ENCODE results near the gene SPOCK1.

SPOCK1 gene

GRCh38 chr5:137119321-137119720 lies 379.8 kb downstream of the SPOCK1 start:
- CTCF ChIA-PET = interaction anchor here (0.8 kb wide), 1 partner anchor 13 kb away, joined by 3 read pairs; no protein-coding TSS in a partner anchor

DNA sequence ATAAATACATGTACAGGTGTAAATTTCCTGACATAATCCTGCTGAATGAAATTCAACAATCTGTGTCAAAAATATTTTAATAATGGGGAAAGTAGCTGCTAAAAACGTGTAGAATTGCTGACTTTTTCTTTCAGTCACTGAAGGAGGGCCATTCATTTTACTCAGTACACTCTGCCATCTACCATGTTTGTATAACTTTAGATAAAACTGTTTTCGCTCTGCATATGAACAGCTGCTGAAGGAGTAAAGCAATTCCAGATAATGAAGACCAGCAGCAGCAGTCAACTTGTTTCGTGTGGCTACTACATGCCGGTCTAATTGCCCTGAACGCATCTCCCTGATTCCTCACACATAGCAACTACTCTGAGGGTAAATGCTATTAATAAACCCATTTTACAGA lies 380.5 kb downstream of the SPOCK1 start:
- ChIA-PET CTCF (no interaction called here), POLR2A (no interaction called here)
- DNase-seq (ENCODE audit: extremely low spot score) = no peak
- TF ChIP-seq, protein P1, sequence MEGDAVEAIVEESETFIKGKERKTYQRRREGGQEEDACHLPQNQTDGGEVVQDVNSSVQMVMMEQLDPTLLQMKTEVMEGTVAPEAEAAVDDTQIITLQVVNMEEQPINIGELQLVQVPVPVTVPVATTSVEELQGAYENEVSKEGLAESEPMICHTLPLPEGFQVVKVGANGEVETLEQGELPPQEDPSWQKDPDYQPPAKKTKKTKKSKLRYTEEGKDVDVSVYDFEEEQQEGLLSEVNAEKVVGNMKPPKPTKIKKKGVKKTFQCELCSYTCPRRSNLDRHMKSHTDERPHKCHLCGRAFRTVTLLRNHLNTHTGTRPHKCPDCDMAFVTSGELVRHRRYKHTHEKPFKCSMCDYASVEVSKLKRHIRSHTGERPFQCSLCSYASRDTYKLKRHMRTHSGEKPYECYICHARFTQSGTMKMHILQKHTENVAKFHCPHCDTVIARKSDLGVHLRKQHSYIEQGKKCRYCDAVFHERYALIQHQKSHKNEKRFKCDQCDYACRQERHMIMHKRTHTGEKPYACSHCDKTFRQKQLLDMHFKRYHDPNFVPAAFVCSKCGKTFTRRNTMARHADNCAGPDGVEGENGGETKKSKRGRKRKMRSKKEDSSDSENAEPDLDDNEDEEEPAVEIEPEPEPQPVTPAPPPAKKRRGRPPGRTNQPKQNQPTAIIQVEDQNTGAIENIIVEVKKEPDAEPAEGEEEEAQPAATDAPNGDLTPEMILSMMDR (IDR thresholded peaks at IDR 0.05; ENCODE audit: control extremely low read depth, extremely low read depth, low read depth, missing control alignments) = no peak

More at GRCh38 chr5:137119321-137119720, 379.8 kb downstream of the SPOCK1 start:
- TF ChIP-seq, protein P1 (IDR thresholded peaks at IDR 0.05; ENCODE audit: control extremely low read depth, extremely low read depth, low read depth, missing control alignments) = no peak
- POLR2A ChIA-PET = no interaction called here
- DNase-seq (ENCODE audit: extremely low spot score) = no peak

- ChIA-PET CTCF (no interaction called here), POLR2A (no interaction called here)
- DNase-seq (ENCODE audit: extremely low spot score) = no peak
- TF ChIP-seq, protein P1 (IDR thresholded peaks at IDR 0.05; ENCODE audit: control extremely low read depth, extremely low read depth, low read depth, missing control alignments) = no peak
Measured at GRCh38 chr5:137115152-137115551, 384.0 kb downstream of the SPOCK1 start.

DNA sequence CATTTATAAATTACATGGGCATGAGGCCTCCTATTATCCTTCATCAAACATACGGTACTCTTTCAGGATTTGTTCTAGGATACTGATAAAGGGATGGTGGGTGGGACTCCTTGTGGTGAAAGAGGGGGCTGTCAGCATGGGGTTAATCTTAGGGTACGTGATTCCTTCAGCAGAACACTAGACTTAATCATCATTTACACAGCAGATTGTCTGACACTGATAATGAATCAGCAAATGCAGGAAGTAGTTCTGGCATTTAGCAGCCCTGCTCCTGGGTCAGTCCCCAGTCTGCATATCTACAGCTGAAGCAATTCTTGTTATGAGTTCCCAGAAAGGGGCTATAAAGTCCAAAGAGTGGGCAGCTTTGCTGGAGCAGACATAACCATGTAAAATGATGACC lies 384.6 kb downstream of the SPOCK1 start:
- ChIA-PET CTCF (no interaction called here), POLR2A (no interaction called here)
- TF ChIP-seq, protein P1 (IDR thresholded peaks at IDR 0.05; ENCODE audit: control extremely low read depth, extremely low read depth, low read depth, missing control alignments) = no peak
- DNase-seq (ENCODE audit: extremely low spot score) = no peak

- DNase-seq (ENCODE audit: extremely low spot score) = no peak
- ChIA-PET POLR2A (no interaction called here), CTCF (no interaction called here)
- TF ChIP-seq, protein P1 (IDR thresholded peaks at IDR 0.05; ENCODE audit: control extremely low read depth, extremely low read depth, low read depth, missing control alignments) = no peak
Measured at GRCh38 chr5:137113939-137114338, 385.2 kb downstream of the SPOCK1 start.

- TF ChIP-seq, protein P1 (IDR thresholded peaks at IDR 0.05; ENCODE audit: control extremely low read depth, extremely low read depth, low read depth, missing control alignments) = no peak
- POLR2A ChIA-PET = no interaction called here
- DNase-seq (ENCODE audit: extremely low spot score) = no peak
- CTCF ChIA-PET = no interaction called here
Measured at GRCh38 chr5:137113161-137113560, 386.0 kb downstream of the SPOCK1 start.

Measured in GM10248 (cell line).